Gastroesophageal sphincter (tissue), 4 donors: Measurements from ENCODE around the gene BLCAP. TPM values are rescaled to one million over a fixed set of nuclear protein-coding genes. Genes with fewer than 3 reads are reported as not detected.

ENCODE experiments used
- ATAC-seq: fragments of 150-250 bp; one replicate; pipeline ENCODE4 v1.9.1; 2016; ENCODE audit warnings: mild to moderate bottlenecking, moderate library complexity
- H3K27ac ChIP-seq, 4 donors: fragments of 200-600 bp; sonication (generic) in 3 of 4; 1 replicate in 3 of 4; 2 replicates in 1 of 4; pipeline ENCODE4 v1.5.1; 2016 to 2019
- H3K27me3 ChIP-seq: fragments of 200-600 bp; sonication (generic); one replicate; pipeline ENCODE4 v1.5.1; 2019
- H3K36me3 ChIP-seq, 2 donors: fragments of 200-600 bp; sonication (generic); one replicate each; pipeline ENCODE4 v1.5.1; 2019; ENCODE audit warnings: control low read depth in 1 of 2
- H3K4me1 ChIP-seq, 3 donors: fragments of 200-600 bp; sonication (generic); 1 replicate in 2 of 3; 2 replicates in 1 of 3; pipeline ENCODE4 v1.5.1; 2016 to 2019; ENCODE audit warnings: control low read depth in 2 of 3
- H3K4me3 ChIP-seq, 2 donors: fragments of 200-600 bp; sonication (generic); one replicate each; pipeline ENCODE4 v1.5.1; 2019; ENCODE audit warnings: mild to moderate bottlenecking in 1 of 2, moderate library complexity in 1 of 2
- H3K9me3 ChIP-seq, 3 donors: fragments of 200-600 bp; sonication (generic); one replicate each; pipeline ENCODE4 v1.5.1; 2017 to 2019; ENCODE audit warnings: control low read depth in 2 of 3
- EP300 ChIP-seq: sonication (generic); formaldehyde crosslinking; IDR thresholded peaks from one replicate; pipeline ENCODE4 v1.6.1; 2017; ENCODE audit warnings: antibody characterized with exemption, mild to moderate bottlenecking
- POLR2A ChIP-seq, 2 donors: fragments of 450-650 bp; IDR thresholded peaks; one replicate each; pipeline ENCODE4 v1.6.1; 2017; ENCODE audit warnings: antibody characterized with exemption in 2 of 2, mild to moderate bottlenecking in 2 of 2, moderate library complexity in 1 of 2
- POLR2AphosphoS5 ChIP-seq: sonication (generic); formaldehyde crosslinking; IDR thresholded peaks from one replicate; pipeline ENCODE4 v1.6.1; 2017; ENCODE audit warnings: antibody characterized with exemption
- WGBS, 2 donors: methylation state at CpG; one replicate each; pipeline ENCODE4 v1.1.5; 2018; ENCODE audit warnings: low coverage in 1 of 2; 5-methylcytosine and 5-hydroxymethylcytosine counted together
- total RNA-seq, 4 donors: library from RNA; depleted of rRNA; stranded (reverse); fragments of >200 nt; gene quantifications; one replicate each; pipeline ENCODE4 v1.1.0, GENCODE V29; 2016
- TF ChIP-seq, protein P1 (sequence below), 4 experiments: fragments of 200-600 bp in 2 of 4; fragments of 450-650 bp in 2 of 4; sonication (generic) in 1 of 4; IDR thresholded peaks; one replicate each; pipeline ENCODE4 v1.5.1; 2017 to 2019; ENCODE audit warnings: antibody characterized with exemption in 4 of 4, mild to moderate bottlenecking in 2 of 4, moderate library complexity in 2 of 4

The BLCAP gene
- total RNA-seq, 4 donors from 2014 or later, result 37.7 to 65.5 (median 55.6) TPM

DNA sequence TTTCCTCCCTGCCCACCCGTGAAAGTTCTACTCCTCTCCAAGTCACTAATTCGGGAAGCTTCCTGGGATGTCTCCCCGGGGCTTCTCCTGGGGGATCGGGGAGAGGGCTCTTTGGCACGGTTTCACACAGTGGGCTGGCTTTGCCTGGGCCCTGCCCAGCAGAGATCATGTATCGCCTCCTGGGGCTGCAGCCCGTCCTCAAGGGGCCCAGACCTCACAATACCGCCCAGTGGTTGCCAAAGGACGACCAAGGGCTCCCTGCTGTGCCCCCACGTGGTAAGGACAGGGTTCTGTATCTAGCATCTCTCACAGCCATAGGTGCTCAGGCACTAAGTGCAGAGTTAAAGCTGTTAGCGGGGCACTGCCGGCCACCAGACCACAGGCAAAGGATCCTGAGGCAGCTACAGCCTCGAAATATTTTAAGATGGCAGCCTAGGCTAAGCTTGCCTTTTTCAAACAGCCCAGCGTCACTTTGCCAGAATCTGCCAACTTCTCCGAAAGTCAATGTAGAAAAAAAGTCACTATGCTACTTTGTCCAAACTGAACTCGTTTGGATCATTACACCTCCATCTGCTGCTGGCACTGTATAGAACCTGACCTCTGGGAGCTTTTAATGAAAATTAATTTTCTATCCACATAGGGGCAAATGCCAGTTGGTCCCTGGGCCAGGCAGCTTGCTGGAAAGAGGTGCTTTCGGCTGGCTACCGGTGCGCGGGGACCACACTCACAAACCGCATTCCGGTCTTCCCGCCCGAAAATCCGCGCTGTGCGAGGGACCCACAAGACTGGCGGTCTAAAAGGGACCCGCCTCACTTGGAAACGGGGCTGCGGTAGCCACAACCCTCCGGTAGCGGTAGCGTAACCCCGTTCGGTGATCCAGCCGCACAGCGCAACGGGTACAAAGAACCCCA lies 7.9 kb downstream of the BLCAP start:
- Histone ChIP-seq H3K36me3 (peaks cover 0 to 48% of the 10 kb centered on the region in 2 donors), H3K4me3 (peak overlapping the region in 1 of 2 donors; percentile 29), H3K27ac (peak overlapping the region; percentile 66 to 98 (median 87)), H3K27me3 (no peaks in the 10 kb centered on the region), H3K9me3 (no peaks in the 10 kb centered on the region), H3K4me1 (peaks cover 0 to 96% (median 30%) of the 10 kb centered on the region in 3 donors)
- 40 to 54% methylated on average over 2 to 6 of the region's 39 CpGs for WGBS, 2 donors
- no peak for TF ChIP-seq POLR2A (IDR thresholded peaks at IDR 0.05)
- TF ChIP-seq, protein P1, sequence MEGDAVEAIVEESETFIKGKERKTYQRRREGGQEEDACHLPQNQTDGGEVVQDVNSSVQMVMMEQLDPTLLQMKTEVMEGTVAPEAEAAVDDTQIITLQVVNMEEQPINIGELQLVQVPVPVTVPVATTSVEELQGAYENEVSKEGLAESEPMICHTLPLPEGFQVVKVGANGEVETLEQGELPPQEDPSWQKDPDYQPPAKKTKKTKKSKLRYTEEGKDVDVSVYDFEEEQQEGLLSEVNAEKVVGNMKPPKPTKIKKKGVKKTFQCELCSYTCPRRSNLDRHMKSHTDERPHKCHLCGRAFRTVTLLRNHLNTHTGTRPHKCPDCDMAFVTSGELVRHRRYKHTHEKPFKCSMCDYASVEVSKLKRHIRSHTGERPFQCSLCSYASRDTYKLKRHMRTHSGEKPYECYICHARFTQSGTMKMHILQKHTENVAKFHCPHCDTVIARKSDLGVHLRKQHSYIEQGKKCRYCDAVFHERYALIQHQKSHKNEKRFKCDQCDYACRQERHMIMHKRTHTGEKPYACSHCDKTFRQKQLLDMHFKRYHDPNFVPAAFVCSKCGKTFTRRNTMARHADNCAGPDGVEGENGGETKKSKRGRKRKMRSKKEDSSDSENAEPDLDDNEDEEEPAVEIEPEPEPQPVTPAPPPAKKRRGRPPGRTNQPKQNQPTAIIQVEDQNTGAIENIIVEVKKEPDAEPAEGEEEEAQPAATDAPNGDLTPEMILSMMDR (IDR thresholded peaks at IDR 0.05), result peak in 2 of 4 experiments; percentile 11 to 20
- ATAC-seq, result peak; percentile 29

DNA sequence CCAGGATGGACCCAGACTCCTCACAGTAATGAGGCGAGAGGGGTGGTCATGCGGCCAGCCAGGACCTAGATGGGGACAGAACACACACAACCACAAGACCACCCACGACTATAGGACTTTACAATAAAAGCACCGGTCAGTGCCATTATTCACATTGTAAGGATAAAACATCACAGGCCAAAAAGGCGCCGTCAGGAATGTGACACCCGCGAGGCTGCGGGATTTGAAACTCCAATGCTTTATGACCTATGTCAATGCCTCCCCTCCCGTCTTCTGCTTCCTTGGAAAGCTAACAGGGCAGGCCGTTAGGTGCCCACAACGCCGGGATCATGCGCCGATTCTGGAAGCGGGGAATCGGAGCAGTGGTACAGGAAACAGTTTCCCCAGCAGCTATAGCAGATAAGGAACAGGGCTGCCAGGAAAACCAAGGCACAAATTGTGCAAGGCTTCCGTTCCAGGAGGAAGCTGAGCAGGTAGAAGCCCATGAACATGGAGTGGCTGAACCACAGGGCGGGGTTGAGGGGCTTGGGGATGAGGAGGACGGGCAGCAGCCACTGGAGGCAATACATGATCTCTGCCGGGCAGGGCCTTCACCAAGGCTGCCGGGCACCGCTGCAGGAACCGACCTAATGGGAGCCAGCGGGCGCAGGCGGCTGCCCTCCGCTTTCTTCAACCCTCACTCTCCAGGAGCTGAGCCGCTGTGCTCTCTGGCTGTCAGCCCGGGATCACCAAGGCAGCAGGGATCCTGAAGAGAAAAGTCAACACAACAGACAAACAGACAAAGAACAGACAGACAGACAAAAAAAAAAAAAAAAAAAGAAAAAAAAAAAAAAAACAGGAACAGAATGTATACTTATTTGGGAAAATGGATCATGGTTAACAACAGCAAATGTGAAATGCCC lies 8.8 kb downstream of the BLCAP start:
- Histone ChIP-seq H3K4me3 (peak overlapping the region in 1 of 2 donors; percentile 29), H3K36me3 (peaks cover 0 to 58% of the 10 kb centered on the region in 2 donors), H3K4me1 (peaks cover 0 to 87% (median 21%) of the 10 kb centered on the region in 3 donors), H3K27me3 (no peaks in the 10 kb centered on the region), H3K9me3 (no peaks in the 10 kb centered on the region), H3K27ac (peak overlapping the region; percentile 66 to 98 (median 87))
- WGBS, 2 donors, result 16 to 56% methylated on average over 5 to 10 of the region's 30 CpGs
- no peak for TF ChIP-seq POLR2AphosphoS5
- TF ChIP-seq EP300, result no peak
- TF ChIP-seq, protein P1 (IDR thresholded peaks at IDR 0.05), result no peak
- TF ChIP-seq POLR2A (IDR thresholded peaks at IDR 0.05), result no peak
- peak; percentile 60 for ATAC-seq

DNA sequence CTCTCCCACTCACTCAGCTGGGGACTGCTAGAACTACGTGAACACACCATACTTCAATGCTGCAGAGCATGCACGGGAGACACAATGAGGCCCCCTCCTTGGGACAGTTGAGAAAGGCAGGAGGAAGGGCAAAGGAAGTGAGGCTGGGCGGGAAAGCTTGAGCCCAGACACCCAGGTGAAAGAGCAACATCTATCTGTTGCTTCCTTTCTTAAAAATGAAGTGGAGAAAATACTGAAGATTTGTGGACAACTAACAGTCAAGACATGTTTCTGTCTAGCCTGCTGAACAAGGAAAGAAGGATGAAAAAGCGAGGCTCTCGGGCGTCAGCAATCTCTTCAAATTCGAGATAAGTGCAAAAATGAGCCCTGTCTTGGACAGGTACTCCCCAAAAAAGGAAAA lies 9.6 kb downstream of the BLCAP start:
- Histone ChIP-seq H3K27me3 (no peaks in the 10 kb centered on the region), H3K4me1 (peaks cover 0 to 79% (median 18%) of the 10 kb centered on the region in 3 donors), H3K9me3 (no peaks in the 10 kb centered on the region), H3K4me3 (no peak overlapping the region), H3K27ac (peak overlapping the region in 3 of 4 donors; percentile 75 to 98 (median 84)), H3K36me3 (peaks cover 0 to 66% of the 10 kb centered on the region in 2 donors)
- ATAC-seq, result no peak
- WGBS, 2 donors, result 66 to 90% methylated on average over 3 to 7 of the region's 7 CpGs
- TF ChIP-seq, protein P1 (IDR thresholded peaks at IDR 0.05), result no peak

DNA sequence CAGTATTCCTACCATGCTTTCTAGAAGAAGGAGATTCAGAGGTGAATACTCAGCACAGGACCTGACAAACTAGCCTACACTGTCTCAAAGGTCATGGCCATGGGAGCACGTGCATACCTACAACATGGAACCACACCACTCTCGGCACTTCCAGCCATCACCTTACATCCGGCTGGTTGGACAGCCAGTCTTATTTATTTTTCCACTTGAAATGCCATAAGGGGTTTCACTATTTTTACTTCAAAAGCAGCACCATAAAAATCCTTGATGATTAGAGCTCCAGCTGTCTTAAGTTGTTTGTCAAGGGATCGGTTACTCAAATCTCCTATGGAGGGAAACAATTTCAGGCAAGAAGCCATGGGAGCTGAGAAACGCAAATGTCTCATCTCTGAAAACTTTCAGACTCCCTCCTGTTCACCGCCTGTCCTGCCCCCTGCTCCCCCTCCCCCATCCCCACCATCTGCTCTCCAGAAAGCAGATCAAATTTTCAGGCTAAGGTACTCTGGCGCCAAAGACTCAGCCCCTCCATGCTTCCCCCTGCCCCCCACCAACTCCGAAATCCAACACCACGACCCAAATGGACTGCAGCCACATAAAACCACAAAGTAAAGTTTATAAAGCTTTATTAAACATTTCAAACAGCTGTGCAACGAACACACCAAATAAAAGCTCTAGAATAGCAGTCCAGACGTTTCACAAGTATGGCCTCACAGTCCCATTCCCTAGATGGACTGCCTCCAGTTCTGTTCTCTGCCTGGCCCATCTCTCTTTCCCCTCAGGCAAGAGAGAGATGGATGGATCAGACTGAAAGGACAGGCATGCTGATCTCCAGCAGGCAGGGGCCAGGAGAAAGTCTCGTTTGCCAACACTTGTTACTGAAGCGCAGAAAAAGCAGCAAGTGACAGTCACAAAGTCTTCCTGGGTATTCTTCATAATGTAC lies 10.6 kb downstream of the BLCAP start:
- no peak for ATAC-seq
- Histone ChIP-seq H3K27ac (peak overlapping the region in 3 of 4 donors; percentile 75 to 98 (median 84)), H3K9me3 (no peaks in the 10 kb centered on the region), H3K27me3 (no peaks in the 10 kb centered on the region), H3K4me1 (peaks cover 0 to 69% (median 18%) of the 10 kb centered on the region in 3 donors), H3K36me3 (peaks cover 0 to 73% of the 10 kb centered on the region in 2 donors), H3K4me3 (no peak overlapping the region)
- 30 to 59% methylated on average over 4 to 13 of the region's 13 CpGs for WGBS, 2 donors
- TF ChIP-seq POLR2A (IDR thresholded peaks at IDR 0.05), result no peak
- no peak for TF ChIP-seq EP300
- TF ChIP-seq, protein P1 (IDR thresholded peaks at IDR 0.05), result no peak
- TF ChIP-seq POLR2AphosphoS5, result no peak
